Renal pelvis (tissue), 4 donors: ENCODE results near the gene NOG. TPM values are rescaled to one million over a fixed set of nuclear protein-coding genes. Genes with fewer than 3 reads are reported as not detected.

Experiments
- DNase-seq: peaks from one replicate; pipeline ENCODE4 v3.0.0-alpha.2; 2013
- polyA plus RNA-seq, 3 donors: library from polyadenylated mRNA; unstranded; fragments of 120-200 nt; gene quantifications; one replicate each; pipeline ENCODE4 v1.2.1, GENCODE V29; 2013; ENCODE audit not compliant: insufficient read length in 3 of 3

NOG gene
- polyA plus RNA-seq, 3 donors, result 1.1 to 1.7 (median 1.4) TPM

DNA sequence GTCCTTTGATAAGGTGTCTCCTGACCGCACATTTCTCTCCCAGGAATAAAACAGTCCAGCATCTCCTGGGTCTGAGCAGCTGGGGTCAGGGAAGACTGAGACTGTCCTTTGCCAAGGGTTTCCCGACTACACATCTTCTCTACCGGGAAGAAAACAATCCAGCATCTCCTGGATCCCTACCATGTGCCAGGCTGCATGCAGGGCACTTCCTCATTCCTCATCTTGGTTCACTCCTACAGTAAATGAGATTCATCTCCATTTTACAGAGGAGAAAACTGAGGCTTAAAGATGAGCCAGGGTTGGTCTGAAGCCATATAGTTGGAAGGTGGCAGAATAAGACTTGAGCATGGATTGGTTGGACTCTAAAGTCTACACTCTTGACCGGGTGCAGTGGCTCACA is 36.7 kb downstream of the NOG start:
- DNase-seq, result no peak

DNA sequence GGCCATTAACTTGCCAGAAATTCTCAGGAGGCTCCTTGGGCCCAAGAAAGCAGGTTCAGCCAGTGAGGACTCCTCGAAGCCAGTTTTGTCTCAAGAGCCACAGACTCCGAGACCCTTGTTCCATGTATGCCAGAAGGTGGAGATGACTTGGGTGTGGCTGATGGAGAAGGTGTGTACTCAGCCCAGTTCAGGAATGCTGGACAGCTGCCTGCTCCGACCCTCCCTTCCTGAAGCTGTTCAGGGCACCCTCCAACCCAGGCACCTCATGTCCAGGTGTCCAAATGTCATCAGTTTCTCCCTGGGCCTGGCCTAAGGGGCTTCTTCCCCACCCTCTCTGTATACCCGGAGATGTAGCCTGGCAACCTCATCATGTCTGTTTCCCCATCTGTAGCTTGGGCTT is 40.2 kb downstream of the NOG start:
- no peak for DNase-seq

DNA sequence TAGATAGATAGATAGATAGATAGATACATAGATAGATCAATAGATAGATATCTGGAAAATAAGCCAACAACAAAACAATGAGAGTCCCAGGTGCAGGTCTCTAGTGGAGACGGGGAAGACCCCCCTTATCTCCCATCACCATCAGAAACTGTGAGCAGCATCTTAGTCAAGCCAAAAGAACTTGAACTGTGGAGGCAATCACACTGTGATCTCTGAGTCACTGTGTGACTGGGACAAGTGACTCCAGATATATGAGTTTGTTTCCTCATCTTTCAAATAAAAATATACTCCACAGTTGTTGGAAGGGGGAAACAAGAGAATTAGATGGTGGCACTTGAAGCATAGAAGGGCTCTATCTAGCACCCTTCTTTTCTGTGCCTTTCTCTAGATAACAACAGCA is 42.1 kb downstream of the NOG start:
- DNase-seq, result no peak

DNA sequence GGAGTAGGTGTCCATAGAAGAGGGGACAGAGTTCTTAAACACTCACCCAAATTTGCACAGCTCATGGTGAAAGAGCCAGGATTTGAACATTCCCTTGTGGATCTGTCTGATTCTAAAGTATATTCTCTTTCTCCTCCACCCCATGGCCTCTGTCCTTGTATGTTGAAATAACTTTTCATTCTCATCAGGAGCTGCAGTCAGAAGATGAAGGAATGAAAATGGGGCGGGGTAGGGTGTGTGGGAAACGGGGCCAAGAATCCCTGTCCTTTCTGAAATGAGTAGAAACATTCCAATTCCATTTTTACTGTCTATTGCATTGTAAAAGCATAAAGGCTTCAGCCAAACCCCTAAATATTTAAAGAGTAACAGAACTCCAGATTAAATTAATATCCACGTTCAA is 42.8 kb downstream of the NOG start:
- no peak for DNase-seq

DNA sequence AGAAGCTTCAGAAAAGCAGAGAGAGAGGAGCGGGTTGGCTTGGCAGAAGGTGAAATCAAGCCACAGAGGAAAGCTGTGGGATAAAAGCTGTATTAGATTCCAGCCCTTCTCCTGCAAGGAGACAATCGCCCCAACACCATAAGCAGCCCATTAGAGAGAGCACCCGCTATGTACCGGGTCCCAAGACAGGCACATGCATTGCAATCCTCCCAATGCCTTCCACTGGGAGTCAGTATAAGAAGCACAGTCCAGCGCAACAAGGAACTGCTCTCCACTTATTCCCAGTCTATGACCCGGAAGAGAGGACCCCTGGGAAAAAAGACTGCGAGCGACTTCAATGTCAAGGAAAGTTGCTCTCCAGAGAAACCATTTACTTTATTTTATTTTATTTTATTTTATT is 43.8 kb downstream of the NOG start:
- no peak for DNase-seq

DNA sequence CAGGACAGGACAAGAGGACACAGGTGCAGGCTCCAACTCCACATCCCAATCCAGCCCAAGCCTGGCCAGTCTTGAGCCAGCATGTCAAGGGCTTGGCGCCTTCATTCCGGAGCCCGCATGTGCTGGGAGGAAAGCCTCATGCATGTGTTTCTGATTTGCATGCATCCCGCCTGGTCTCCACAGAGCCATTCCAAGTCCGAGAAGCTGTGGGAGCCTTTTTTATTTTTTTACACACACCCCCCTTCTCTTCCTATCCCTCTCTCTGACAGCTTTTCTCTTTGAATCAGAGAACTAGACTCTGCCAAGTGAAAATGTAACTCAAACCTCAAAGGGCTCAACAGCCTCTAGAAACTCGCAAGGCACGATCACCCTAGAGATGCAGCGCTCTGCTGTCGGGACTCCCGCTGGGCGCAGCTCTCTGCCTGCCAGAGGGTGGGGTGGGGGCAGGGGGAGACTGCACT is 45.1 kb downstream of the NOG start:
- DNase-seq, result no peak

DNA sequence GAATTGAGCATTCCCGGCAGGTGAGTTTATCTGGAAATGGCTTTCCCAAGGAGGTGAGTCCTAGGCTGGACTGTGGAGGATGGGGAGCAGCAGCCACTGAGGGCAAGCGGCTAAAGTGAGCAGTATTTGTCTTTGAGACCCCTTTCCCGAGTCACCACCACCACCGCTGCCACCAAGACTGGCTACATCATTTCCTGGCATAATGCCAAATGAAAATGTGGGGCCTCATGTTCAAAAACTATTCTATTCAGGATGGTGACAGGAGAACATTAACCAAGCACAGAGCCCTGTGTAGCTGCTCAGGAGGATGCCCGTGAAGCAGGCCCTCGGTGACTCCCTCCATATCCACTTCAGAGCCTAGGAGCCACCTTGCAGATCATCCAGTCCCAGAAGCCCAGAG is 46.0 kb downstream of the NOG start:
- DNase-seq, result no peak

DNA sequence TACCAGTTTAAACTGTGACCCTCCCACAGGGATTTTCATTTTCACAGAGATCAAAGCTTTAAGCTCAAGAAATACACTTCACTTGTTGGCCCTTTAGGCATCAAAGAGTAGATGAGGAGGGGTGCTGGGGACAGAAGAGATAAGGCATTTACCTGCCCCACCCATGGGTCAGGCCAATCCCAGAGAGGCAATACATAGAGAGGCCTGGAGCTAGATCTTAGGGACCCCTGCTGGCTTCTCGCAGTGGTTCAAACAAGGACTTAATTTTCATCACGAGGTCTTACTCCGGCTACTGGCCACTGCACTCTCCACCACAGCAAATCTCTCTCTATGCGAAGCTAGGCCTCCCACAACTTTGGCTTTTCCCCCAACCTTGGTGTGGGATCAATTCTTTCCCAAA is 46.6 kb downstream of the NOG start:
- no peak for DNase-seq

DNA sequence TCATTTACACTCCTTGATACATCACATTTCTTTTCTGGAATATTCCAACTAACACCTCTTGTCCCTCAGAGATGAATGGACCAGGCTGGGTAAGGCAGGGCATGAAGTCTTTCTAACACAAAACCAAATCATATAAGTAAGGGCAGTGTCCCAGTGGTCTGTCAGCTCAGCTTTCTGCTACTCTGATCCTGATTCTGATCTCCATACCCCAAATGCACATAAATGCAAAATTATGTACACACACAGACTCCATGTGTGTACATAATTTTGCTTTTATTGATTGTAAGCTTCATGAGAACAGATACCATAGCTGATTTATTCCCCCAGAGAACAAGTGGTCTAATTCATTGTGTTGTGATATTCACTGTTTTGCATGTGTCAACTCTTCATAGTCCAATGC is 47.9 kb downstream of the NOG start:
- no peak for DNase-seq

DNA sequence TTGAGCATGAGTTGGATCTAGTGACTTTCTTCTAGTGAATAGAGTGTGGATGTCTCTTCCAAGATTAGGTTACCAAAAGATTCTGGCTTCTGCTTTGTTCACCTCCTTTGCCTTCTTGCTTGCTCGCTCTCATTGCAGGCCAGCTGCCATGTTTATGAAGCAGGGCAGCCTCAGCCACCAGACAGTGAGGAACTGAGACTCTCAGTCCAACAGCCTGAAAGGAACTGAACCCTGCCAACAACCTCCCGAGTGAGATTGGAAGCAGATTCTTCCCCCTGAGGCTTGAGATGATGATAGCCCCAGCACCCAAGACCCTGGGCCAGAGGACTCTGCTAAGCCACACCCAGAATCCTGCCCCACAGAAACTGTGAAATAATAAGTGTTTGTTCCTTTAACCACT is 48.4 kb downstream of the NOG start:
- no peak for DNase-seq

DNA sequence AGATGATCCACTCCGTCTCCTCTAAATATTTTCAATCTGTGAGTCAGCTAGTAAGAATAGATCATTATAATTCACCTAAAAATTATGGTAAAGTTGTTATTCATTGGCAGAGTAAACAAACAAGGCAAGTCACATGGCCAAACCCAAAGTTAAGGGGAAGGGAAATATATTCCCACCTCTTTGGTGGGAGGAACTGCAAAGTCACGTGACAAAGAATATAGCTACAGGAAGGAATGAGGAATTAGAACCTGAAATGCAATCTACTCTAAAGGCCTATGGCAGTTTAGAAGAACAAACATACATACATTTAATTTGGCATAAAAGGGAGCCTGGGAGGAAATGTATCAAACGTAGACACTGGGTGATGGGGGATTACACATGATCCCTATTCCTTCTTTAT is 48.9 kb downstream of the NOG start:
- DNase-seq, result no peak

Other genes with a start within 250 kb of the NOG start
- 1 to 10 TPM; 1.3 to 2.0 (median 1.4) TPM for gene C17orf67, start 240.2 kb downstream of the NOG start, polyA plus RNA-seq
- gene DGKE, start 240.5 kb downstream of the NOG start, polyA plus RNA-seq, result 1 to 10 TPM; 2.6 to 7.1 (median 7.0) TPM